Stimulated activated naive CD4-positive, alpha-beta T cell (primary cell): Measurements from ENCODE around the gene EBI3.
"Not testable (repeated sequence)": the region's sequence is repeated elsewhere in the genome, so short reads cannot be mapped to it uniquely, and the experiment has no call there.

Experiments
- DNase-seq, 6 experiments: peaks; one replicate each; lab custom pipeline; 2025; lab: John Stamatoyannopoulos, UW

EBI3 gene

GRCh38 chr19:4278010-4278409 lies 48.7 kb downstream of the EBI3 start:
- DNase-seq: no peak

- no peak for DNase-seq
These were observed 49.3 kb downstream of the EBI3 start, which contains the start of gene SHD for GRCh38 chr19:4278419-4279266. TSS of gene SHD (plus strand) at chr19:4279266. CDS start at chr19:4280064, 798 bp downstream.

- no peak for DNase-seq
These were observed 49.9 kb downstream of the EBI3 start for GRCh38 chr19:4279267-4279529.

GRCh38 chr19:4279530-4280422 lies 50.5 kb downstream of the EBI3 start:
- no peak for DNase-seq

DNA sequence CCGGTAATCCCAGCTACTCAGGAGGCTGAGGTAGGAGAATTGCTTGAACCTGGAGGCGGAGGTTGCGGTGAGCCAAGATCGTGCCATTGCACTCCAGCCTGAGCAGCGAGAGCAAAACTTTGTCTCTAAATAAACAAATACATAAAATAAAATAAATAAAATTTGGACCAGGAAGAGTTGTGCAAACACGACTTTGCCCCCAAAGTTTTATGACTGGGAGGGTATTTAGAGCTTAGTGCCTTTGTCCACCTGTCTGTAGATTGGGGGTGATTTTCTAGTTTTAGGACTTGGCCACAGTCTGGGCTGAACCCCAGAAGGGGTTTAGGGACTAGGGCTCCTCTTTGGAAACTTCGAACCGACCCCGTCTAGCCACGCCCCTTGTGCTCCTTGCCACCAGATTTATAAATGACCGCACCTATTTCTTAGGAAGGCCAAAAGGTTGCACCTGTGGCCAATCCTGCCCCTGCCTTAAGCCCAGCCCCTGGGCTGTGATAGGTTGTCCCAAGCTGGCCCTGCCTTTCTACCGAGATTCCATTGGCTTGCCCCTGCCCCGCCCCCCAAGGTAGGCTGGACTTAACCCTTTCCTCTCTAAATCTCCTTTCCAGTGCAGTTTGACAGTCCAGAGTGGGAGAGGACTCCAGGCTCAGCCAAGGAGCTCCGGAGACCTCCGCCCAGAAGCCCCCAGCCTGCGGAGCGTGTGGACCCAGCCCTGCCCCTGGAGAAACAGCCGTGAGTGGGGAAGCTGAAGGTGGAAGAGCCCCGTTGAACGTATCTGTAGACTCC lies 55.0 kb downstream of the EBI3 start:
- no peak for DNase-seq

DNA sequence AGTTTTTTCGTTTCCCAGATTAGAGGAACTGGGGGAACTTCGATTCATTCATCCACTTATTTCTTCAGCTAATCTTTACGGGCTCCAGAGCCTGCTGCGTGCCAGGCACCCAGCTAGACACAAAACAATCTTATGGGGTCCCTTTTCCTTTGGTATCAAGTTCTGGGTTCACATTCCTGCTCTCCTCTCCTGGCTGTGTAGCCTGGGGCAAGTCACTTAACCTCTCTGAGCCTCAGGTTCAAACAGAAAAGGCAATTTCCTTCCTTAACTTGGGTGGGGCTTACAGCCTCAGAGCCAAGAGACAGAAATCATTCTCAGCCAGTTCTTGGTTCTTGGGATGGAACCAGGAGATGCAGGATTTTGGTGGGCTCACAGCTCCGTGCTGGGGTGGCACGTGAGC lies 55.7 kb downstream of the EBI3 start:
- no peak for DNase-seq

- DNase-seq: not testable (repeated sequence)
These were observed 56.8 kb downstream of the EBI3 start for GRCh38 chr19:4286141-4286540.
